SK-N-DZ (cell line): Measurements from ENCODE around the gene CLCF1.
"Not testable (repeated sequence)": the region's sequence is repeated elsewhere in the genome, so short reads cannot be mapped to it uniquely, and the experiment has no call there.

Experiments
- DNase-seq: peaks from one replicate; pipeline ENCODE4 v3.0.0-alpha.2; 2015; ENCODE audit warnings: low spot score
- small RNA-seq, 2 experiments: library from RNA; depleted of rRNA; stranded (forward); fragments of <200 nt; gene quantifications; one replicate each; pipeline ENCODE3, GENCODE V24; 2014

CLCF1 gene

GRCh38 chr11:67344264-67344663 is 29.1 kb downstream of the CLCF1 start:
- DNase-seq: no peak

DNA sequence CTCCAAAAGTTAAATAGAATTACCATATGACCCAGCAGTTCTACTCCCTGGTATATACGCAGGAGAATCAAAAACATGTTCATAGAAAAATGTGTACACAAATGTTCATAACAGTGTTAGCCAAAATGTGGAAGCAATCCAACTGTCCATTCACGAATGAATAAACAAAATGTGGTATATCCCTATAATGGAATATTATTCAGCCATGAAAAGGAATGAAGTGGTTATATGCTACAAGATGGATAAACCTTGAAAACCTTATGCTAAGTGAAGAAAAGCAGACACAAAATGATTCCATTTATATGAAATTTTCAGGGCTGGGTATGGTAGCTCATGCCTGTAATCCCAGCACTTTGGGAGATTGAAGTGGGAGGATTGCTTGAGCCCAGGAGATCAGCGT is 36.1 kb downstream of the CLCF1 start:
- no peak for DNase-seq

- no peak for DNase-seq
These were observed 41.2 kb downstream of the CLCF1 start for GRCh38 chr11:67332081-67332691.

- no peak for DNase-seq
These were observed 49.9 kb downstream of the CLCF1 start for GRCh38 chr11:67323526-67323925.

DNA sequence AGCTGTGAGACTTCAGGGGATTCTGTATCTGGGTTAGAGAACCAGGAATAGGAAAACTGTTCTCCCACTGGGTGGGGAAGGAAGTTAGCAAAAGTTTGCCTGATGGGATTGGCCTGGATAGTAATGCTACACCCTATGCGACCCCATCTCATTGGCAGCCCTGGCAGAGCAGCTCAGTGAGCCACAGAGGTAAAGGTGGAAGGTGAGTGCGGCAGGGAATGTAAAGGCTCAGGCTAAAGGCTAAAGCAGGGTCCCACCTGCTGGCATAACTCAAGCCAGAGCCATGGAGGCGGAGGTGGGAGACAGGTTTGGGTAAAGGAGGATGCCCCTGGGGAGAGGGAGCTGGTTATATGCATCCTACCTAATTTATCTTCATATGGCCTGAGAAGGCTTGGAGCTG is 51.3 kb downstream of the CLCF1 start:
- DNase-seq: no peak

DNA sequence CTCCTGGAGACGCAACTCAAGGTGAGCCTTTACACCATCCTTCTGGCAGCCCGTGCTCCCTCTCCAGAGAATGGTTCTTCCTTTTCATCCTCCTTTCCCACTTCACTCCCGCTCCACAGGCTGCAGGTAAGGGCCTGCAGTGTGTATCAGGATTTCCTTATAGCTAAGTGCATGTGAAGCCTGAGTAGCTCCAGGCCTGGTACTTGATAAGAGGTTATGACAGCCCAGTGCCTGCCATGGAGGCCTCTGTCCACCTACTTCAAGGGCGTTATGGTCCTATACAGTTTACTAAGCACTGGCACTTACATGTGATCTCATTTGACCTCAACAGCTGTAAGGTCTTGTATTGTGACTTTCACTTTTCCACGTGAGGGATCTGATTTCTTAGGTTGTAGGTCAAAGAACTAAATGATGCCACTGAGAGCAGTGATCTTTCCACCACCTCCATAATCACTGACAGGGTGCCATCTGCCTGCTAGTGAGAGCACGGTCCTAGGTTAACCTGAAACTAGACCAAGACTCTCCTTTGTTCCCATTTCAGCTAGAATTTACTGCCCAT is 52.0 kb downstream of the CLCF1 start:
- DNase-seq: no peak

- no peak for DNase-seq
These were observed 52.7 kb downstream of the CLCF1 start for GRCh38 chr11:67320691-67321090.

DNA sequence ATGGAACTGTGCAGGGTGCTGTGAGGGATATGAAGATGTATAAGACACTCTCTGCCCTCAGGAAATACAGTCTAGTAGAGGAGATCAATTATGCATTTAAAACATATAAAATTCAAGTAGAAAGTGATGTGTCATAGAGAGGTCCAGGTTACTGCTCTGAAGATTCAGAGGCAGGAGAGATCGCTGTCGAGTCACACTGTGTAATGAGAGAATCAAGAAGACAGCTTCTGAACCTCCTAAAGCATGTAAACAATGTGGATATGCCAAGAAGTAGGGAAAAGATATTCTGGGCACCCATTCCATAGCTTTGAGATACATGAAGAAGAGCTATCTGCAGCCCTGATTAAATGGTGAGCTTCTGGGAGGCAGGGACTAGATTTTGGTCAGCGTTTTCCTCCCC is 53.4 kb downstream of the CLCF1 start:
- no peak for DNase-seq

- DNase-seq: not testable (repeated sequence)
These were observed 54.5 kb downstream of the CLCF1 start for GRCh38 chr11:67318876-67319275.

- no peak for DNase-seq
These were observed 55.4 kb downstream of the CLCF1 start for GRCh38 chr11:67317888-67318555.

DNA sequence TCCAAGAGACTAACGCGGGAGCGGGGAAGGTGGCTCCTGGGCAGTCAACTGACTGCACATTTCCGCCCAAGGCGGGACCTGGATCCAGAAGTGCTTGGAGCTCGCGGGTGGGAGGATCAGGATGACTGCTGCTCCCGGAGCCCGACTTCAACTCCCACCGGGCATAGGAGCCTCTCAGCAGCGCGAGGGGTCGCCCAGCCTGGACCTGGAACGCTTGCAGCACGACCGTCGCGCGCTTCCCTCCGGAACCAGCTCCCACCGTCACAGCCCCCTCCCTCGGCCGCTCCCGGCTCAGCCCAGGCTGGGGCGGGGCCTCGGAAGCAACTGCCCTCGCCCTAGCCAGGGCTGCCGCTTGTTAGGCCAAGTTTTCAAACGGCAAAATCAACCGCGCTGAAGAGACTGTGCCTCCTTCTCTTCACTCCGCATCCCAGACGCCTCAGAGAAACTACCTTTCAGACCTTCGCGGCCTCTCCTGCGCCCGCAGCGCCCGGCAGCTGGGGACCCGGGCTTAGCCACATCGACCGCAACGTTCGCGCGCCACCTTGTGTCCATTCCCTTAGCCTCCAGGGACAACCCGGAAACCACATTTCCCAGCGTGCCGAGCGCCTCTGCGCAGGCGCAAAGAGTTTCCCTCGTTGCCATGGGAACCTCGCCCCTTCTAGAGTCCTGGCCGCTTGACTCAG is 56.1 kb downstream of the CLCF1 start:
- peak; percentile 96 for DNase-seq

- no peak for DNase-seq
These were observed 56.6 kb downstream of the CLCF1 start for GRCh38 chr11:67316882-67317204.

GRCh38 chr11:67315325-67315909 is 58.0 kb downstream of the CLCF1 start:
- DNase-seq: no peak

DNA sequence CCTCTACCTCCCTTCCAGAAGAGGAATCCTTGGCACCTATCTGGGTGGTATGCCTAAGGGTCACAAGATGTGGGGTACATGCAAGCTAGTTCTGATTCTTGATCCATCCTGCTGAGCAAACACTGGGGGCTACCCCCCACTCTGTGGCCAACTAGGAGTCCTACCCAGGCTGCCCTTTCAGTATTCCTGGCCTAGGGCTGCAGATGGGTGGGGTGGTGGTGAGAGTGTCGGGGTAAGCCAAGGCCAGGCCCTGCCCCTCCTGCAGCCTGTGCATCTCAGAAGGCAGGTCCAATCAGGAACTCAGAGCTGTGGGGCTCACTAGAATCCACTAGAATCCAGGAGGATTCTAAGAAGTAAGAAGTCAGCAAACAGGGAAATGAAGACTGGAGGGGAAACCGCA is 59.2 kb downstream of the CLCF1 start:
- no peak for DNase-seq

Small RNA genes lying within 50 kb of the gene (small RNA-seq; reads per million reads assigned to genes)
- 0.03 to 1.5 reads per million in 2 experiments for gene RN7SKP239
- gene RNU6-1238P: 0 reads per million in 2 experiments
